Mammary microvascular endothelial cell (primary cell): ENCODE measurements around the gene PAX6. TPM values are rescaled to one million over a fixed set of nuclear protein-coding genes. Genes with fewer than 3 reads are reported as not detected.

Source experiments
- total RNA-seq: library from RNA; depleted of rRNA; stranded (reverse); fragments of >200 nt; gene quantifications from 2 replicates; pipeline ENCODE4 v1.2.3, GENCODE V29; 2015

The PAX6 gene
- total RNA-seq: not detected in 2 replicates

DNA sequence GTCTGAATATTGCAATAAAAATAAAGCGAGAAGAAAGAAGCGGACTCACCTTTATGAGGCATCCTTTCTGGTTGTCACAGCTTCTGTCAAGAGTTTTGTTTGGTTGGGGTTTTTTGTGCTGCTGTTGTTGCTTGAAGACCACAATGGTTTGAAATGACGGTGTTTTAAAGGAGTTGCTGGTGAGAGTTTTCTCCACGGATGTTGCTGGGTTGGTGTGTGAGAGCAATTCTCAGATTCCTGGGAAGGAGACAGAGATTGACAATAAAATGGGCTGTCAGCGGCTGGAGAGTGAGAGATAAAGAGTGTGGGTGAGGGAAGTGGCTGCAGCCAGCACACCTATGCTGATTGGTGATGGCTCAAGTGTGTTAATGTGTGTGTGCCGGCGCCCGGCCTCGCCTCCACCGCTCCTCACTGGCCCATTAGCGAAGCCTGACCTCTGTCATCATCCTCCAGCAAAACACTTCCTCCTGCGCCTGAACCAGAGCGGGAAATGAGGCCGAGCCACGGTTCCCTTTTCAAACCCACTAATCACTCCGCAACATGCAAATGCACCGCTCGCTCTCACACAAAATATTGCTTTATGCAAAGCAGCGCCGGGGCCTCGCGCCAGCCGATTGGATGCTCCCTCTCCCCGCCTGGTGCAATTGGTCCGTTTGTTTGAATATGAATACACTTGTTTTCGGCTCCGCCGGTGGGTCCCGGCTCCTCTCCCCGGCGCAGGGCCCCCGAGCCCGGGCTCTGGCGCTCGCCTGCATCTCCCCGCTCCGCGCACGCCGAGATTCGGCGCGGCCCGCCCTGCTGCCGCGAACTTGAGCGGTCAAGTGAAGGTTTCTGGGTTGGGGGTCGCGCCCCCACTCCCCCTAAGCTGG is at the start of gene PAX6:
Gene PAX6 (minus strand): TSS at position 544 of the 869 bp plus-strand sequence. CDS start 4,911 bp downstream, outside the sequence.

